Placental epithelial cell (primary cell): ENCODE data around the gene RNU11. TPM values are rescaled to one million over a fixed set of nuclear protein-coding genes. Genes with fewer than 3 reads are reported as not detected.

Experiments used
- small RNA-seq: library from RNA; depleted of rRNA; stranded (forward); fragments of <200 nt; gene quantifications from one replicate; pipeline ENCODE3, GENCODE V24; 2012
- total RNA-seq: library from RNA; depleted of rRNA; stranded (reverse); fragments of >200 nt; gene quantifications from 2 replicates; pipeline ENCODE4 v1.2.3, GENCODE V29; 2012

Gene RNU11
- total RNA-seq = not detected in 2 replicates

DNA sequence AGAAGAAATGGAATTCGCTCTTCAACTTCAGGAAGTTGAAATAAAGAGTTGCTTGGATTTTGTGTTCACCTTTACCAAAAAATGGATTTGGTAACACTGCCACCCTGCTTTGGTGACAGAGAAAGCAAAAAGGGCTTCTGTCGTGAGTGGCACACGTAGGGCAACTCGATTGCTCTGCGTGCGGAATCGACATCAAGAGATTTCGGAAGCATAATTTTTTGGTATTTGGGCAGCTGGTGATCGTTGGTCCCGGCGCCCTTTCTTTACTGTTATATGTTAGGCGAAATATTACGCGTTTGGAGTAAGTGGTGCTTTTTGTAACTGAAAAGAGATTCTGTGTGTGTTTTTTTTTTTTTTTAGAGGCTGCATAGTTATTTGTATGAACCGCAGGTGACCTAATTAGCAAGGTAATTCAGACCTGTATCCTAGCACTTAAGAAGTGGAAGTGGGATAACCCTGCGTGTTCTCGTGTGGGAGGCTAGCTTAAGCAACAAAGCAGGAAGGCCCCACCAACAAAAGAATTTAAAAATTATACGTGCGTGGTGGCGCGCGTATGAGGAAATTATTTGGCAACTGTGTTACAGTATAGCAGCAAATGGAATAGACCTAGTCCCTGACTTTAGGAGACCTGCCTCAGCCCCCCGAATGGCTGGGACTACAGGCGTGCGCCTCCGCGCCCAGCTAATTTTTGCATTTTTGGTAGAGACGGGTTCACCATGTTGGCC is at the start of gene RNU11:
Gene RNU11 (plus strand): TSS at position 127 of the 725 bp plus-strand sequence.

GRCh38 chr1:28642847-28643635 is 5.4 kb upstream of the RNU11 start, which contains the start of gene TAF12:
TAF12 (minus strand) TSS chr1:28643067; CDS start chr1:28622081, 20,986 bp downstream.

DNA sequence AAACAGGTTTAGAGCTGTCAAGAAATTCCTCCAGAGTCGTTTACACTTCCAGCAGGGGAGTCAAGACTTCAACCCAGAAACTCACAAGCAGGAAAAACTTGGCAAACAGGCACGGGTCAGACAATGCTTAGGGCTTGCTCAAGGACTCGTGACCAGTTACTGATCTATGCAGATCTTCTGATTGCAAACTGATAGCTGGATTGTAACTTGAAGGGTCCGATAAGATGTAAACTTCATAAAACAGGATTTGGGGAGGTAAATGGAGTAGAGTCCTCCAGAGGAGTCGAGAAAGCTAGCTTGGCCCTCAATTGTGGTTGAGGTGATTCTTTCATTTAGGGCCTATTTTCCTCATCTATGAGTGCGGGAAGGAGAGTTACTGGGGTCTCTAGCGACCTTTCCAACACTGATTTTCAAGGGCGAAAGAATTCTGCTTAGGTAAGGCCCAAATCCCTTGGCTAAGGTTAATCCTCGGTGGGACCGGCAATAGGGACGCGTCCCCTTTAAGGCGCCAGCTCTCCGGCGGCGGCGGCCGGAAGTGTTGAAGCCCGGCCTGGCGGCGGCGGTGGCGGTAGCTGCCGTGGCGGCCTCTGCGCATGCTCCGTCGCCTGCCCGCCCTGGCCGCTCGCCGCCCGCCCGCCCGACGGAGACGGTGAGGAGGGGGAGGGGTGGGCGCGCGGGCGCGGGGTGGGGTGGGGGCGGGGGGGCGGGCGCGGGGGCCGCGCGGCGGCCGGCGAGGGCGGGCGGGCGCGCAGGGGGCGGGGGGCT is 20.0 kb downstream of the RNU11 start, which contains the start of gene GMEB1:
Gene GMEB1 (plus strand): TSS at position 594 of the 765 bp plus-strand sequence. CDS start 14,829 bp downstream, outside the sequence.

Small RNAs within 50 kb of the gene (small RNA-seq; reads per million reads assigned to genes)
- gene RF00422 (not detected), gene RNU11 (not detected)

Other genes starting within 250 kb of the RNU11 start
- gene RCC1, start 142.6 kb upstream of the RNU11 start, total RNA-seq = 27.9 and 38.3 TPM in 2 replicates
- 25.1 and 29.2 TPM in 2 replicates for gene TRNAU1AP, start 95.5 kb upstream of the RNU11 start, total RNA-seq
- 1.6 and 2.4 TPM in 2 replicates for gene RAB42, start 56.3 kb upstream of the RNU11 start, total RNA-seq
- 23.3 and 37.3 TPM in 2 replicates for gene TAF12, start 5.5 kb upstream of the RNU11 start, total RNA-seq
- gene GMEB1, start 20.2 kb downstream of the RNU11 start, total RNA-seq = 10.6 and 14.7 TPM in 2 replicates
- gene YTHDF2, start 88.3 kb downstream of the RNU11 start, total RNA-seq = 44.8 and 64.5 TPM in 2 replicates
- 0.54 and 0.79 TPM in 2 replicates for gene OPRD1, start 163.6 kb downstream of the RNU11 start, total RNA-seq